ENCODE results near the gene ALPG.
"Not testable (repeated sequence)": the region's sequence is repeated elsewhere in the genome, so short reads cannot be mapped to it uniquely, and the experiment has no call there.

Gene ALPG

GRCh38 chr2:232386740-232387450, 19.7 kb upstream of the ALPG start:
- no peak overlapping the region for H3K9ac ChIP-seq (ENCODE audit: low read length in 2 of 2)
- H3K36me3 ChIP-seq (ENCODE audit: control insufficient read depth in 2 of 2, insufficient read depth in 2 of 2, low read length in 2 of 2): no peaks in the 10 kb centered on the region
- H3K4me1 ChIP-seq (ENCODE audit: control insufficient read depth, insufficient read depth, low read length): peaks cover 3% of the 10 kb centered on the region
- H3K27ac ChIP-seq (ENCODE audit: low read length): no peak overlapping the region
- peaks cover 32 to 43% of the 10 kb centered on the region in 2 donors for H3K27me3 ChIP-seq (ENCODE audit: control insufficient read depth in 1 of 2, insufficient read depth in 2 of 2, low read length in 2 of 2)
- no peak overlapping the region for H3K4me3 ChIP-seq (ENCODE audit: low read length in 2 of 2)
- H3K9me3 ChIP-seq (ENCODE audit: control insufficient read depth in 2 of 2, low read length in 2 of 2): no peaks in the 10 kb centered on the region

GRCh38 chr2:232387451-232388171, 19.0 kb upstream of the ALPG start:
- Histone ChIP-seq H3K9me3 (ENCODE audit: control insufficient read depth in 2 of 2, low read length in 2 of 2) (no peaks in the 10 kb centered on the region), H3K27me3 (ENCODE audit: control insufficient read depth in 1 of 2, insufficient read depth in 2 of 2, low read length in 2 of 2) (peaks cover 28 to 38% of the 10 kb centered on the region in 2 donors), H3K4me1 (ENCODE audit: control insufficient read depth, insufficient read depth, low read length) (peaks cover 3% of the 10 kb centered on the region), H3K4me3 (ENCODE audit: low read length in 2 of 2) (no peak overlapping the region), H3K27ac (ENCODE audit: low read length) (no peak overlapping the region), H3K36me3 (ENCODE audit: control insufficient read depth in 2 of 2, insufficient read depth in 2 of 2, low read length in 2 of 2) (no peaks in the 10 kb centered on the region), H3K9ac (ENCODE audit: low read length in 2 of 2) (no peak overlapping the region)

GRCh38 chr2:232388324-232388891, 18.2 kb upstream of the ALPG start:
- Histone ChIP-seq H3K9me3 (ENCODE audit: control insufficient read depth in 2 of 2, low read length in 2 of 2) (no peaks in the 10 kb centered on the region), H3K27me3 (ENCODE audit: control insufficient read depth in 1 of 2, insufficient read depth in 2 of 2, low read length in 2 of 2) (peaks cover 25 to 38% of the 10 kb centered on the region in 2 donors), H3K27ac (ENCODE audit: low read length) (no peak overlapping the region), H3K9ac (ENCODE audit: low read length in 2 of 2) (no peak overlapping the region), H3K4me1 (ENCODE audit: control insufficient read depth, insufficient read depth, low read length) (peaks cover 3% of the 10 kb centered on the region), H3K4me3 (ENCODE audit: low read length in 2 of 2) (peak overlapping the region in 1 of 2 donors; percentile 35), H3K36me3 (ENCODE audit: control insufficient read depth in 2 of 2, insufficient read depth in 2 of 2, low read length in 2 of 2) (no peaks in the 10 kb centered on the region)

- Histone ChIP-seq H3K4me3 (ENCODE audit: low read length in 2 of 2) (no peak overlapping the region), H3K27ac (ENCODE audit: low read length) (no peak overlapping the region), H3K27me3 (ENCODE audit: control insufficient read depth in 1 of 2, insufficient read depth in 2 of 2, low read length in 2 of 2) (peaks cover 22 to 38% of the 10 kb centered on the region in 2 donors), H3K9me3 (ENCODE audit: control insufficient read depth in 2 of 2, low read length in 2 of 2) (no peaks in the 10 kb centered on the region), H3K9ac (ENCODE audit: low read length in 2 of 2) (no peak overlapping the region), H3K4me1 (ENCODE audit: control insufficient read depth, insufficient read depth, low read length) (peaks cover 3% of the 10 kb centered on the region), H3K36me3 (ENCODE audit: control insufficient read depth in 2 of 2, insufficient read depth in 2 of 2, low read length in 2 of 2) (no peaks in the 10 kb centered on the region)
Measured at GRCh38 chr2:232389327-232389726, 17.3 kb upstream of the ALPG start.

- peaks cover 22 to 38% of the 10 kb centered on the region in 2 donors for H3K27me3 ChIP-seq (ENCODE audit: control insufficient read depth in 1 of 2, insufficient read depth in 2 of 2, low read length in 2 of 2)
- H3K4me3 ChIP-seq (ENCODE audit: low read length in 2 of 2): no peak overlapping the region
- peaks cover 3% of the 10 kb centered on the region for H3K4me1 ChIP-seq (ENCODE audit: control insufficient read depth, insufficient read depth, low read length)
- no peak overlapping the region for H3K9ac ChIP-seq (ENCODE audit: low read length in 2 of 2)
- no peaks in the 10 kb centered on the region for H3K36me3 ChIP-seq (ENCODE audit: control insufficient read depth in 2 of 2, insufficient read depth in 2 of 2, low read length in 2 of 2)
- H3K9me3 ChIP-seq (ENCODE audit: control insufficient read depth in 2 of 2, low read length in 2 of 2): no peaks in the 10 kb centered on the region
- no peak overlapping the region for H3K27ac ChIP-seq (ENCODE audit: low read length)
Measured at GRCh38 chr2:232390661-232391060, 16.0 kb upstream of the ALPG start.

GRCh38 chr2:232393556-232393955, 13.1 kb upstream of the ALPG start:
- Histone ChIP-seq H3K36me3 (ENCODE audit: control insufficient read depth in 2 of 2, insufficient read depth in 2 of 2, low read length in 2 of 2) (no peaks in the 10 kb centered on the region), H3K27me3 (ENCODE audit: control insufficient read depth in 1 of 2, insufficient read depth in 2 of 2, low read length in 2 of 2) (peaks cover 12 to 17% of the 10 kb centered on the region in 2 donors), H3K27ac (ENCODE audit: low read length) (no peak overlapping the region), H3K4me1 (ENCODE audit: control insufficient read depth, insufficient read depth, low read length) (no peaks in the 10 kb centered on the region), H3K4me3 (ENCODE audit: low read length in 2 of 2) (no peak overlapping the region), H3K9ac (ENCODE audit: low read length in 2 of 2) (no peak overlapping the region), H3K9me3 (ENCODE audit: control insufficient read depth in 2 of 2, low read length in 2 of 2) (no peaks in the 10 kb centered on the region)

GRCh38 chr2:232394431-232394830, 12.2 kb upstream of the ALPG start:
- not testable (repeated sequence) for H3K4me1 ChIP-seq (ENCODE audit: control insufficient read depth, insufficient read depth, low read length); H3K27ac ChIP-seq (ENCODE audit: low read length); H3K9me3 ChIP-seq (ENCODE audit: control insufficient read depth in 2 of 2, low read length in 2 of 2); H3K9ac ChIP-seq (ENCODE audit: low read length in 2 of 2); H3K36me3 ChIP-seq (ENCODE audit: control insufficient read depth in 2 of 2, insufficient read depth in 2 of 2, low read length in 2 of 2); H3K4me3 ChIP-seq (ENCODE audit: low read length in 2 of 2)
- H3K27me3 ChIP-seq (ENCODE audit: control insufficient read depth in 1 of 2, insufficient read depth in 2 of 2, low read length in 2 of 2): peaks cover 11 to 14% of the 10 kb centered on the region in 2 donors

- Histone ChIP-seq H3K27me3 (ENCODE audit: control insufficient read depth in 1 of 2, insufficient read depth in 2 of 2, low read length in 2 of 2) (peaks cover 9 to 11% of the 10 kb centered on the region in 2 donors), H3K9ac (ENCODE audit: low read length in 2 of 2) (no peak overlapping the region), H3K36me3 (ENCODE audit: control insufficient read depth in 2 of 2, insufficient read depth in 2 of 2, low read length in 2 of 2) (no peaks in the 10 kb centered on the region), H3K9me3 (ENCODE audit: control insufficient read depth in 2 of 2, low read length in 2 of 2) (no peaks in the 10 kb centered on the region), H3K27ac (ENCODE audit: low read length) (no peak overlapping the region), H3K4me3 (ENCODE audit: low read length in 2 of 2) (no peak overlapping the region), H3K4me1 (ENCODE audit: control insufficient read depth, insufficient read depth, low read length) (no peaks in the 10 kb centered on the region)
Measured at GRCh38 chr2:232395586-232395985, 11.1 kb upstream of the ALPG start.

GRCh38 chr2:232396683-232397082, 10.0 kb upstream of the ALPG start:
- Histone ChIP-seq H3K36me3 (ENCODE audit: control insufficient read depth in 2 of 2, insufficient read depth in 2 of 2, low read length in 2 of 2) (no peaks in the 10 kb centered on the region), H3K9me3 (ENCODE audit: control insufficient read depth in 2 of 2, low read length in 2 of 2) (no peaks in the 10 kb centered on the region), H3K9ac (ENCODE audit: low read length in 2 of 2) (no peak overlapping the region), H3K27ac (ENCODE audit: low read length) (no peak overlapping the region), H3K27me3 (ENCODE audit: control insufficient read depth in 1 of 2, insufficient read depth in 2 of 2, low read length in 2 of 2) (peaks cover 7 to 9% of the 10 kb centered on the region in 2 donors), H3K4me1 (ENCODE audit: control insufficient read depth, insufficient read depth, low read length) (no peaks in the 10 kb centered on the region), H3K4me3 (ENCODE audit: low read length in 2 of 2) (no peak overlapping the region)

GRCh38 chr2:232398293-232399034, 8.2 kb upstream of the ALPG start:
- H3K4me3 ChIP-seq (ENCODE audit: low read length in 2 of 2): no peak overlapping the region
- no peaks in the 10 kb centered on the region for H3K4me1 ChIP-seq (ENCODE audit: control insufficient read depth, insufficient read depth, low read length)
- H3K27me3 ChIP-seq (ENCODE audit: control insufficient read depth in 1 of 2, insufficient read depth in 2 of 2, low read length in 2 of 2): peaks cover 7 to 9% of the 10 kb centered on the region in 2 donors
- no peaks in the 10 kb centered on the region for H3K9me3 ChIP-seq (ENCODE audit: control insufficient read depth in 2 of 2, low read length in 2 of 2)
- no peak overlapping the region for H3K27ac ChIP-seq (ENCODE audit: low read length)
- no peaks in the 10 kb centered on the region for H3K36me3 ChIP-seq (ENCODE audit: control insufficient read depth in 2 of 2, insufficient read depth in 2 of 2, low read length in 2 of 2)
- H3K9ac ChIP-seq (ENCODE audit: low read length in 2 of 2): no peak overlapping the region

Measured in stomach smooth muscle (tissue), 2 donors.